HG02588 (cell line): ENCODE results near the gene ATF7IP2.
"Not testable (repeated sequence)": the region's sequence is repeated elsewhere in the genome, so short reads cannot be mapped to it uniquely, and the experiment has no call there.

Source experiments
- ATAC-seq: cut with Tn5 transposase; IDR thresholded peaks from one replicate; pipeline ENCODE4 v1.9.1; 2021; ENCODE audit warnings: mild to moderate bottlenecking, moderate library complexity; ENCODE audit not compliant: unreplicated experiment

Gene ATF7IP2

GRCh38 chr16:10373556-10373955 lies 12.3 kb upstream of the ATF7IP2 start:
- no peak for ATAC-seq

- no peak for ATAC-seq
Measured at GRCh38 chr16:10376229-10376628, 9.6 kb upstream of the ATF7IP2 start.

GRCh38 chr16:10383626-10384025 lies 2.2 kb upstream of the ATF7IP2 start:
- no peak for ATAC-seq

GRCh38 chr16:10386517-10387100 lies 748 bp downstream of the ATF7IP2 start:
- no peak for ATAC-seq

GRCh38 chr16:10387188-10387617 lies 1.3 kb downstream of the ATF7IP2 start:
- ATAC-seq = no peak

GRCh38 chr16:10388988-10389387 lies 3.1 kb downstream of the ATF7IP2 start:
- no peak for ATAC-seq

- no peak for ATAC-seq
Measured at GRCh38 chr16:10390330-10390729, 4.5 kb downstream of the ATF7IP2 start.

GRCh38 chr16:10390867-10391266 lies 5.0 kb downstream of the ATF7IP2 start:
- ATAC-seq = no peak

- no peak for ATAC-seq
Measured at GRCh38 chr16:10391339-10391738, 5.5 kb downstream of the ATF7IP2 start.

- ATAC-seq = no peak
Measured at GRCh38 chr16:10402975-10403374, 17.1 kb downstream of the ATF7IP2 start.

- no peak for ATAC-seq
Measured at GRCh38 chr16:10405386-10405939, 19.6 kb downstream of the ATF7IP2 start.

DNA sequence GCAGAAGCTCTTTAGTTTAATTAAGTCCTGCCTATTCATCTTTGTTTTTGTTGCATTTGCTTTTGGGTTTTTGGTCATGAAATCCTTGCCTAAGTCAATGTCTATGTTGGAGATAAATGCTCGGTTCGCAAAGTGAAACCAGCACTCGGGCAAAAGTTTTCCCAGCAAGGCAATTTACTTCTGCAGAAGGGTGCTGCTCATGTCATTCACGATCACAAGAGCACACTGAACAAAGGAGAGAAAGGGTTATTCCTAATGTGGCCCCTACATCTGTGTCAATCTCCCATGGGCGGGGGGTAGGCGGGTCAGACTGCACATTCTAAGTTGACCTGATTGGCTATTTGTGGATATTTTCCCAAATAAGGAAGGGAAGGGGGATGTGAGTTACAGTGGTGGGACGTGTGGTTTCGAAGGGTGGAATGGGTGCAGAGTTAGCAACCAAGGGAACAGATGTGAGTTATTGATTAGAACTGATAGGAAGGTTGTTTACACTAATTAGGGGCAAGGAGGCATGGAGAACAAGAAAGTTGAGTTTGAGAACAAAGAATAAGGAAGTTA lies 23.0 kb downstream of the ATF7IP2 start:
- ATAC-seq = no peak

DNA sequence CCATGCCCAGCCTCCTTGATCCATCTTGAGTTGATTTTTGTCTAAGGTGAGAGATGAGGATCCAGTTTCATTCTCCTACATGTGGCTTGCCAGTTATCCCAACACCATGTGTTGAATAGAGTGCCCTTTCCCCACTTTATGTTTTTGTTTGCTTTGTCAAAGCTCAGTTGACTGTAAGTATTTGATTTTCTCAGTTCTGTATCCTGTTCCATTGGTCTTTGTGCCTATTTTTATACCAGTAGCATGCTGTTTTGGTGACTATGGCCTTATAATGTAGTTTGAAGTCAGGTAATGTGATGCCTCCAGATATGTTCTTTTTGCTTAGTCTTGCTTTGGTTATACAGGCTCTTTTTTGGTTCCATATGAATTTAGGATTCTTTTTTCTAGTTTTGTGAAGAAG lies 23.9 kb downstream of the ATF7IP2 start:
- ATAC-seq = not testable (repeated sequence)

DNA sequence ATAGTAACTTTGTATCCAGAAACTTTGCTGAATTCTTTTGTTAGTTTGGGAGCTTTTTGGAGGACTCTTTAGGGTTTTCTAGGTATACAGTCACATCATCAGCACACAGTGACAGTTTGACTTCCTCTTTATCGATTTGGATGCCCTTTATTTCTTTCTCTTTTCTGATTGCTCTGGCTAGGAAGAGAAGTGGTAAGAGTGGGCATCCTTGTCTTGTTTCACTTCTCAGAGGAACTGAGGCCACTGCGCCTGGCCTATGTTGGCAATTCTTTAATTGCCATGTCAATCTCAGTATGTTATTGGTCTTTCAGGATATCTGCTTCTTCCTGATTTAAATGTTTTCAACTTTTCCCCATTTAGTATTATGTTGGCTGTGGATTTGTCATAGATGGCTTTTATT lies 24.6 kb downstream of the ATF7IP2 start:
- ATAC-seq = no peak

GRCh38 chr16:10412935-10413601 lies 27.2 kb downstream of the ATF7IP2 start:
- no peak for ATAC-seq

DNA sequence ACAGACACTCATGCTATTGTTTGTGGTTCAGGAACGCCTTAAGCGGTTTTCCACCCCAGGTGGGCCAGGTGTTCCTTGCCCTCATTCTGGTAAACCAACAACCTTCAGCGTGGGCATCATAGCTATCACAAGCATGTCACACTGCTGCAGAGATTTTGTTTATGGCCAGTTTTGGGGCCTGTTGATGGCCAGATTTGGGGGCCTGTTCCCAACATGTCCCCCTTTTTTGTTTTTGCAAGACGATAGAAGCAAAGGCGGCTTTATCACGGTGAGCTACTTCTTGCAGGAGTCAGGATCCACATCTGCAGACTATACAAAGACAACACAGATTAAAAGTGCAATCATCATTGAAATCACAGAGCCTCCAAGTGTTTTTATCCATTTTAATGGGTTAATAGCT lies 32.3 kb downstream of the ATF7IP2 start:
- ATAC-seq = not testable (repeated sequence)

GRCh38 chr16:10419701-10420100 lies 33.8 kb downstream of the ATF7IP2 start:
- no peak for ATAC-seq

GRCh38 chr16:10421596-10421995 lies 35.7 kb downstream of the ATF7IP2 start:
- ATAC-seq = no peak

DNA sequence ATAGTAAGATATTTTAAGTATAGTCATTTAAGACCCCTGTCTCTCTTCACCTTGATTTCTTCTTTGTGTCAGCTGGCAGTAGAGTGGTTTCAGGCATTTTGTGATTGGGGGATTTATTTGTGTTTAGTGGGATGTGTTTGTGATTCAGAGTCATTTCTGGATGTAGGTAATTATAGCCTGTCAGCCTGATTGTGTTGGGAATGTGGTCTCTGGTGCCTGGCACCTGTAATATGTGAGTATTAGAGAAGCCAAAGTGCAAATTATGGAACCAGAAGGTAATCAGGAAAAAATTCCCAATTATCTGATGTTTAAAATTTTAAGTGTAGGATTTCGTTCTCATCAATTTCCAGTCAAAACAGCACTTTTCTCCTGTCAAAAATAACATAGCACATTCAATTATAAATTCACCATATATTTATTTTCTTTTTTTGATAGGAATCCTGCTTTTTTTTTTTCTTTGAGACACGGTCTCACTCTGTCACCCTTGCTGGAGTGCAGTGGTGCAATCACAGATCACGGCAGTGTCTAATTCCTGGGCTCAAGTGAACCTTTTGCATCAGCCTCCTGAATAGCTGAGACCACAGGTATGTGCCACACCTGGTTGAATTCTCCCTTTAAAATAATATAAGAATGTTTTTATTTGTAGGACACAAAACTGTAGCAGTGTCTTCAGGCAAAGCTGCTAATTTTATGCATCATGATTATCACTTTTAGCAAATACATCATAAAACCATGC lies 42.7 kb downstream of the ATF7IP2 start:
- no peak for ATAC-seq

- ATAC-seq = not testable (repeated sequence)
Measured at GRCh38 chr16:10429299-10429969, 43.6 kb downstream of the ATF7IP2 start.

GRCh38 chr16:10441726-10442125 lies 55.9 kb downstream of the ATF7IP2 start:
- ATAC-seq = no peak
